A549 (cell line): ENCODE measurements around the gene RPRD2. TPM values are rescaled to one million over a fixed set of nuclear protein-coding genes. Genes with fewer than 3 reads are reported as not detected.

Experiments used
- ATAC-seq, 2 experiments: fragments of 200-7000 bp in 1 of 2; fragments of >200 bp in 1 of 2; cut with Nextera tagmentation in 1 of 2; cut with Tn5 transposase in 1 of 2; 3 replicates each; pipeline versions ENCODE4 v1.8.0 to v1.9.1; 2018 to 2020; ENCODE audit warnings: mild to moderate bottlenecking in 1 of 2, moderate library complexity in 1 of 2
- CTCF ChIA-PET: fragments of 300-600 bp; sonication (Branson Sonifier 250); formaldehyde crosslinking; extraction: SDS; loops from one replicate; lab custom pipeline; 2021; ENCODE audit warnings: antibody characterized with exemption, inconsistent platforms; lab: Yijun Ruan, JAX
- POLR2A ChIA-PET: fragments of 350-600 bp; formaldehyde crosslinking; extraction: SDS; loops from one replicate; lab custom pipeline; 2021; ENCODE audit warnings: antibody characterized with exemption, inconsistent platforms; lab: Yijun Ruan, JAX
- DNase-seq, 2 experiments: peaks; one replicate each; pipeline versions ENCODE4 v3.0.0 to v3.0.0-alpha.2; 2011 to 2016; ENCODE audit warnings: low read depth in 1 of 2, low spot score in 1 of 2
- FAIRE-seq: peaks from 2 replicates; lab custom pipeline; 2011; peaks lifted over from hg19 to GRCh38; lab: Jason Lieb, UNC
- H3K27ac ChIP-seq, 2 experiments: fragments of >200 bp; sonication (Bioruptor Twin); formaldehyde crosslinking; 3 replicates each; pipeline ENCODE4 v1.5.1; 2016 to 2017
- H3K4me1 ChIP-seq: fragments of >200 bp; sonication (Bioruptor Twin); formaldehyde crosslinking; 3 replicates; pipeline ENCODE4 v1.6.1; 2016
- H3K4me2 ChIP-seq: fragments of >200 bp; sonication (Bioruptor Twin); formaldehyde crosslinking; 3 replicates; pipeline ENCODE4 v1.6.1; 2016
- H3K4me3 ChIP-seq: fragments of >200 bp; sonication (Bioruptor Twin); formaldehyde crosslinking; 3 replicates; pipeline ENCODE4 v1.5.1; 2016
- H3K9me3 ChIP-seq: fragments of >200 bp; sonication (Bioruptor Twin); formaldehyde crosslinking; 3 replicates; pipeline ENCODE4 v1.6.1; 2016
- CBX2 ChIP-seq: fragments of 200-600 bp; sonication (generic); IDR thresholded peaks from 2 replicates; pipeline ENCODE4 v1.6.1; 2016; ENCODE audit warnings: low read depth, mild to moderate bottlenecking, borderline replicate concordance
- CEBPB ChIP-seq, 2 experiments: fragments of >200 bp in 1 of 2; sonication (Bioruptor Twin) in 1 of 2; formaldehyde crosslinking in 1 of 2; IDR thresholded peaks; 2 replicates each; pipeline ENCODE4 v1.6.1; 2012 to 2016
- CHD2 ChIP-seq: fragments of 150-350 bp; IDR thresholded peaks from 2 replicates; pipeline ENCODE4 v1.6.1; 2014; ENCODE audit warnings: low read length; ENCODE audit not compliant: partially characterized antibody
- CHD4 ChIP-seq: fragments of 200-600 bp; sonication (generic); IDR thresholded peaks from 2 replicates; pipeline ENCODE4 v1.6.1; 2016; ENCODE audit warnings: antibody characterized with exemption, mild to moderate bottlenecking, borderline replicate concordance
- EHMT2 ChIP-seq: fragments of 200-600 bp; sonication (generic); IDR thresholded peaks from 2 replicates; pipeline ENCODE4 v1.6.1; 2016; ENCODE audit warnings: antibody characterized with exemption, low read depth, mild to moderate bottlenecking, moderate library complexity
- ESRRA ChIP-seq: fragments of 150-350 bp; IDR thresholded peaks from 2 replicates; pipeline ENCODE4 v1.6.1; 2014; ENCODE audit warnings: mild to moderate bottlenecking, low read length, borderline replicate concordance
- FOSL2 ChIP-seq, 2 experiments: fragments of 450-650 bp in 1 of 2; fragments of >200 bp in 1 of 2; sonication (Bioruptor Twin) in 1 of 2; formaldehyde crosslinking; IDR thresholded peaks; 2 replicates each; pipeline versions ENCODE4 v1.5.0 to v1.6.1; 2016 to 2020; ENCODE audit warnings: mild to moderate bottlenecking in 1 of 2, moderate library complexity in 1 of 2
- FOXS1 ChIP-seq: fragments of 250-450 bp; sonication (Bioruptor Pico); IDR thresholded peaks from 2 replicates; pipeline ENCODE4 v1.5.0; 2020; ENCODE audit warnings: mild to moderate bottlenecking, moderate library complexity
- HEYL ChIP-seq: fragments of 250-450 bp; sonication (Bioruptor Pico); IDR thresholded peaks from 2 replicates; pipeline ENCODE4 v1.8.0; 2021; ENCODE audit warnings: mild to moderate bottlenecking, moderate library complexity
- HOXA7 ChIP-seq: fragments of 250-450 bp; sonication (Bioruptor Pico); IDR thresholded peaks from 2 replicates; pipeline ENCODE4 v1.5.0; 2020; ENCODE audit warnings: mild to moderate bottlenecking, moderate library complexity
- HOXB13 ChIP-seq: fragments of 250-450 bp; sonication (Bioruptor Pico); IDR thresholded peaks from 2 replicates; pipeline ENCODE4 v1.5.0; 2020; ENCODE audit warnings: low read depth, mild to moderate bottlenecking, moderate library complexity
- HOXB5 ChIP-seq: fragments of 250-450 bp; sonication (Bioruptor Pico); IDR thresholded peaks from 2 replicates; pipeline ENCODE4 v1.5.0; 2020; ENCODE audit warnings: mild to moderate bottlenecking, moderate library complexity
- JUN ChIP-seq, 2 experiments: fragments of >200 bp; sonication (Bioruptor Twin); formaldehyde crosslinking; IDR thresholded peaks; 2 replicates in 1 of 2; 3 replicates in 1 of 2; pipeline ENCODE4 v1.6.1; 2016 to 2017
- JUNB ChIP-seq: fragments of >200 bp; sonication (Bioruptor Twin); formaldehyde crosslinking; IDR thresholded peaks from 2 replicates; pipeline ENCODE4 v1.6.1; 2016
- KDM5A ChIP-seq: fragments of 200-600 bp; sonication (generic); IDR thresholded peaks from 2 replicates; pipeline ENCODE4 v1.6.1; 2016; ENCODE audit warnings: antibody characterized with exemption, mild to moderate bottlenecking
- MAFK ChIP-seq: fragments of 450-650 bp; IDR thresholded peaks from 2 replicates; pipeline ENCODE4 v1.6.1; 2014; ENCODE audit not compliant: partially characterized antibody
- MAZ ChIP-seq: fragments of 150-350 bp; IDR thresholded peaks from 2 replicates; pipeline ENCODE4 v1.6.1; 2014; ENCODE audit warnings: antibody characterized with exemption, low read depth, low read length, borderline replicate concordance
- NFE2L2 ChIP-seq: fragments of 150-350 bp; conservative IDR thresholded peaks from 2 replicates; pipeline ENCODE4 v1.6.1; 2014; ENCODE audit warnings: low read length
- PHF8 ChIP-seq: fragments of 200-600 bp; sonication (generic); IDR thresholded peaks from 2 replicates; pipeline ENCODE4 v1.6.1; 2016; ENCODE audit warnings: low read depth, mild to moderate bottlenecking, antibody characterized with exemption, moderate library complexity, borderline replicate concordance
- RCOR1 ChIP-seq: fragments of 150-350 bp; IDR thresholded peaks from 2 replicates; pipeline ENCODE4 v1.6.1; 2014; ENCODE audit warnings: antibody characterized with exemption, low read length, low read depth
- TP53 ChIP-seq: fragments of 250-450 bp; sonication (Bioruptor Pico); IDR thresholded peaks from 2 replicates; pipeline ENCODE4 v1.5.0; 2021; ENCODE audit warnings: mild to moderate bottlenecking, moderate library complexity
- ZC3H11A ChIP-seq: fragments of 450-650 bp; IDR thresholded peaks from 2 replicates; pipeline ENCODE4 v1.6.1; 2014; ENCODE audit warnings: antibody characterized with exemption, mild to moderate bottlenecking
- WGBS: methylation state at CpG from one replicate; pipeline ENCODE4 v1.1.6; 2017; ENCODE audit errors: missing lambda C conversion rate; 5-methylcytosine and 5-hydroxymethylcytosine counted together
- polyA plus RNA-seq, 4 experiments: library from polyadenylated mRNA; depleted of rRNA in 3 of 4; stranded (reverse); fragments of >200 nt; fragmentation: RNase III in 1 of 4; extraction: RNeasy Plus Mini Kit Qiagen cat#74134 plus additional on column Dnase treatment in 1 of 4; gene quantifications; 2 replicates in 3 of 4; 3 replicates in 1 of 4; pipeline ENCODE4 v1.2.3, GENCODE V29; 2011 to 2017
- TF ChIP-seq, protein P1 (sequence below): IDR thresholded peaks from 2 replicates; pipeline ENCODE4 v1.6.1; 2012; ENCODE audit warnings: low read depth, borderline replicate concordance
- TF ChIP-seq, protein P2 (sequence below): fragments of 150-350 bp; IDR thresholded peaks from 2 replicates; pipeline ENCODE4 v1.6.1; 2014; ENCODE audit warnings: low read depth, mild to moderate bottlenecking, low read length
- TF ChIP-seq, protein P3 (sequence below): IDR thresholded peaks from 2 replicates; pipeline ENCODE4 v1.6.1; 2012
- TF ChIP-seq, protein P4 (sequence below): fragments of >200 bp; sonication (Bioruptor Twin); formaldehyde crosslinking; IDR thresholded peaks from 3 replicates; pipeline ENCODE4 v1.5.1; 2016

RPRD2 gene
- polyA plus RNA-seq, 2 of the 4 experiments (the other 2 are of a cell fraction) = 10.3 to 20.8 TPM

DNA sequence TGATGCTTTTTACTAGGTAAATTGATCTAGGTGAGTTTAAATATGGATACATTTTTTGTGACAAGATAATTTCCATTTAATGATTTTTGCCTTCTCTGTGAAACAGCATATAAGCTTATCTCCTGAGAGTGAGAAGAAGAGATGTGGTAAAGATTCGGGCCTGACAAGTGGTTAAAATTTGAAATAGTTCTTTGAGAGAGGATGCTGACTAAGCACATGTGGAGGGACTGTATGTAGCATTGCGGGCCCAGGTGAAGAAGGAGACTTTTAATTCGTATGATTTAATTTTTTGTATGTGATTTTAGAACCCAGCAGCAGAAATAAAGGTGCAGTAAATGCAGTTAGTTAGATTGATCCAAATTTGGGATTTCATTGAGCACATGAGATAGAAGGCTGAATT is 51.9 kb downstream of the RPRD2 start:
- CTCF ChIA-PET = no interaction called here
- no peak overlapping the region for H3K27ac ChIP-seq
- 92% methylated on average over 3 of the region's 3 CpGs for whole genome bisulfite sequencing
- ATAC-seq = no peak
- H3K9me3 ChIP-seq = no peaks in the 10 kb centered on the region
- TF ChIP-seq MAFK (peak; percentile 81), CHD4 (no peak)
- TF ChIP-seq, all 56 proteins: peak for 1
- Histone ChIP-seq H3K4me1 (peaks cover 3% of the 10 kb centered on the region), H3K4me2 (no peak overlapping the region), H3K4me3 (no peak overlapping the region)
- POLR2A ChIA-PET = no interaction called here
- DNase-seq = no peak
- no peak for FAIRE-seq

DNA sequence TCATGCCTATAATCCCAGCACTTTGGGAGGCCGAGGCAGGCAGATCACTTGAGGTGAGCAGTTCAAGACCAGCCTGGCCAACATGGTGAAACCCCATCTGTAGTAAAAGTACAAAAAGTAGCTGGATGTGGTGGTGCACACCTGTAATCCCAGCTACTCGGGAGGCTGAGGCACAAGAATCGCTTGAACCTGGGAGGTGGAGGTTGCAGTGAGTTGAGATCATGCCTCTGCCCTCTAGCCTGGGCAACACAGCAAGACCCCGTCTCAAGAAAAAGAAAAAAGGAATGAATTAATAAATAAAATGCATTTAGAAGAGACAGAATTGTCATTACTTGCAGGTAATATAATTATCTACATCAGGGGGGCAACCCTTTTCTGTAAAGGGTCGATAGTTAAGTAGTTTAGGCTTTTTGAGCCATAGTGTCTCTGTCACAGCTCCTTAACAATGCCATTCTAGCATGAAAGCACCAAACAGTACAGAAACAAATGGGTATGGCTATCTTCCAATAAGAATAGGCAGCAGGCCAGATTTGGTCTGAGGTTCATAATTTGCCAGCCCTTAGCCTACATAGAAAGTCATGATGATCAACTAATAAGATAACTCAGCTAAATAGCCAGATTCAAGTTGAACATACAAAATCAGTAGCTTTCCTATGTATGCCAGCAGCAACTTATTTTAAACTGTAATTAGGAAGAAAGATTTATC is 56.8 kb downstream of the RPRD2 start:
- no peak overlapping the region for H3K27ac ChIP-seq
- TF ChIP-seq PHF8 (no peak), FOSL2 (IDR thresholded peaks at IDR 0.05) (no peak), FOSL2 (CRISPR knock-in tag; IDR thresholded peaks at IDR 0.05) (no peak), CHD2 (no peak), CEBPB (IDR thresholded peaks at IDR 0.05) (no peak), ESRRA (no peak), TP53 (CRISPR knock-in tag) (no peak), JUNB (no peak), HEYL (no peak), ZC3H11A (no peak), RCOR1 (no peak), NFE2L2 (no peak), EHMT2 (no peak), JUN (IDR thresholded peaks at IDR 0.05) (no peak), HOXB5 (no peak), HOXB13 (no peak), MAZ (no peak)
- TF ChIP-seq, protein P1, sequence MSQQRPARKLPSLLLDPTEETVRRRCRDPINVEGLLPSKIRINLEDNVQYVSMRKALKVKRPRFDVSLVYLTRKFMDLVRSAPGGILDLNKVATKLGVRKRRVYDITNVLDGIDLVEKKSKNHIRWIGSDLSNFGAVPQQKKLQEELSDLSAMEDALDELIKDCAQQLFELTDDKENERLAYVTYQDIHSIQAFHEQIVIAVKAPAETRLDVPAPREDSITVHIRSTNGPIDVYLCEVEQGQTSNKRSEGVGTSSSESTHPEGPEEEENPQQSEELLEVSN = no peak
- TF ChIP-seq, protein P2, sequence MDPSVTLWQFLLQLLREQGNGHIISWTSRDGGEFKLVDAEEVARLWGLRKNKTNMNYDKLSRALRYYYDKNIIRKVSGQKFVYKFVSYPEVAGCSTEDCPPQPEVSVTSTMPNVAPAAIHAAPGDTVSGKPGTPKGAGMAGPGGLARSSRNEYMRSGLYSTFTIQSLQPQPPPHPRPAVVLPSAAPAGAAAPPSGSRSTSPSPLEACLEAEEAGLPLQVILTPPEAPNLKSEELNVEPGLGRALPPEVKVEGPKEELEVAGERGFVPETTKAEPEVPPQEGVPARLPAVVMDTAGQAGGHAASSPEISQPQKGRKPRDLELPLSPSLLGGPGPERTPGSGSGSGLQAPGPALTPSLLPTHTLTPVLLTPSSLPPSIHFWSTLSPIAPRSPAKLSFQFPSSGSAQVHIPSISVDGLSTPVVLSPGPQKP = no peak
- no peak overlapping the region for H3K4me3 ChIP-seq
- 85% methylated on average over 5 of the region's 5 CpGs for WGBS
- H3K4me1 ChIP-seq = no peaks in the 10 kb centered on the region
- no peak overlapping the region for H3K4me2 ChIP-seq
- ATAC-seq (no peak), DNase-seq (no peak), FAIRE-seq (no peak)
- CTCF ChIA-PET = interaction anchor here (0.9 to 1.0 kb wide), 2 partner anchors 20 to 112 kb away, joined by 3 to 5 read pairs; no protein-coding TSS in a partner anchor
- POLR2A ChIA-PET = interaction anchor here (1.1 kb wide), 1 partner anchor 57 kb away, joined by 4 read pairs; the partner anchor contains the start of gene RPRD2
- no peaks in the 10 kb centered on the region for H3K9me3 ChIP-seq

DNA sequence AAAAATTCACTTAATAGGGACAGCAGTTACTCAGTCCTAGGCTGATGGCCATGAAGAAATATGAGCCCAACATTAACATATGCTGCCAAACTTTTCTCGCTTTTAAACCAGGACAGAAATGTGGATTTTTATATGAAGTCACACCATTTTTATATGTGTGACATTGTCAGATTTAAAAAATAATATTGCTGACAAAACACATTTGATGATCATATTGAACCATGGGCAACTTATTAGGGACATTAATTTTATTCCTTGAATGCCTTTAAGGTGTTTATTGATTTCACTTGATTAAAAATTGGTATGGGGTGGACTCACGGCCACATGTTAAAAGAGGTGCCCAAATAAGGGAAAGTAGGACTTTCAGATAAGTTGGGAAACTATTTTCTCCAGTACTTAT is 58.6 kb downstream of the RPRD2 start:
- Histone ChIP-seq H3K27ac (no peak overlapping the region), H3K4me1 (no peaks in the 10 kb centered on the region), H3K4me2 (no peak overlapping the region), H3K4me3 (no peak overlapping the region), H3K9me3 (no peaks in the 10 kb centered on the region)
- DNase-seq = no peak
- WGBS = 93% methylated on average over 2 of the region's 2 CpGs
- FAIRE-seq = no peak
- POLR2A ChIA-PET = interaction anchor here (0.6 kb wide), 1 partner anchor 40 kb away, joined by 7 read pairs; no protein-coding TSS in a partner anchor
- CTCF ChIA-PET = no interaction called here
- TF ChIP-seq CBX2 (no peak), FOXS1 (CRISPR knock-in tag) (no peak), JUNB (no peak), HOXA7 (CRISPR knock-in tag) (no peak), KDM5A (no peak), MAFK (peak; percentile 81), CHD2 (no peak)
- TF ChIP-seq, protein P3, sequence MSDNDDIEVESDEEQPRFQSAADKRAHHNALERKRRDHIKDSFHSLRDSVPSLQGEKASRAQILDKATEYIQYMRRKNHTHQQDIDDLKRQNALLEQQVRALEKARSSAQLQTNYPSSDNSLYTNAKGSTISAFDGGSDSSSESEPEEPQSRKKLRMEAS = no peak
- TF ChIP-seq, protein P4, sequence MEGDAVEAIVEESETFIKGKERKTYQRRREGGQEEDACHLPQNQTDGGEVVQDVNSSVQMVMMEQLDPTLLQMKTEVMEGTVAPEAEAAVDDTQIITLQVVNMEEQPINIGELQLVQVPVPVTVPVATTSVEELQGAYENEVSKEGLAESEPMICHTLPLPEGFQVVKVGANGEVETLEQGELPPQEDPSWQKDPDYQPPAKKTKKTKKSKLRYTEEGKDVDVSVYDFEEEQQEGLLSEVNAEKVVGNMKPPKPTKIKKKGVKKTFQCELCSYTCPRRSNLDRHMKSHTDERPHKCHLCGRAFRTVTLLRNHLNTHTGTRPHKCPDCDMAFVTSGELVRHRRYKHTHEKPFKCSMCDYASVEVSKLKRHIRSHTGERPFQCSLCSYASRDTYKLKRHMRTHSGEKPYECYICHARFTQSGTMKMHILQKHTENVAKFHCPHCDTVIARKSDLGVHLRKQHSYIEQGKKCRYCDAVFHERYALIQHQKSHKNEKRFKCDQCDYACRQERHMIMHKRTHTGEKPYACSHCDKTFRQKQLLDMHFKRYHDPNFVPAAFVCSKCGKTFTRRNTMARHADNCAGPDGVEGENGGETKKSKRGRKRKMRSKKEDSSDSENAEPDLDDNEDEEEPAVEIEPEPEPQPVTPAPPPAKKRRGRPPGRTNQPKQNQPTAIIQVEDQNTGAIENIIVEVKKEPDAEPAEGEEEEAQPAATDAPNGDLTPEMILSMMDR = no peak
- no peak for ATAC-seq
